ENCODE data around the gene TAAR2.

DNA sequence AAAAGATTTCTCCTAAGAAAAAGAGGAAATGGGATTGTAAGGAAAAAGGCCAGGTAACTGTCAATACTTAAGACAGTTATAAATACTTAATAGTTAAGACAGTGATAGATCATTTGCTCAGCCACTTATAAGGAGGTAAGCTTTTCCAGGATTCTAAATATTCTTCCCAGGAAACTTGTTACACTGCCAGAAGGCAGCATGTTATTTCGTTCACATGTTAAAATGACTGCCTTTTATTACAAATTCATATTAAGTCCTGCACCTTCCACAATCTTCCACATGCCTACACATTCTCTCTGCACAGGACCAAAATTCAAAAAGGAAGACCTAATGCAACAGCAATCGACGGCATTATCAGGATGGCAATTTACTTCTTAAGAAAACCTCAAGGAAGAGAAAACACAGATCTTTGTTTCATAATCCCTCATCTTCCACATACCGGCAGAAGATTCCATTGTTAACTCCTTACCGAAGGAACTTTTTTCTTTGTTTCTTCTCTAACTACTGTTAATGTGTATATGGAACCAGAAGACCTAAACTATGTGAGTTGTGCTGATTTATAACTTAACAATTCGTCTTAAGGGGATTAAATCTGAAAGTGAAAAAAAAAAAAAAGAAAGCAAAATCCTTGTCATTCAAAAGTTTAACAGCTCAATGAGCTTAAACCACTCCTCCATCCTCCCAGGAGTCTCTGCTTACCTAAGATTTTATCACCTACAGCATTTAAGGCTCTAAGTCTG, 799 bp downstream of the TAAR2 start:
- TF ChIP-seq, protein P1, sequence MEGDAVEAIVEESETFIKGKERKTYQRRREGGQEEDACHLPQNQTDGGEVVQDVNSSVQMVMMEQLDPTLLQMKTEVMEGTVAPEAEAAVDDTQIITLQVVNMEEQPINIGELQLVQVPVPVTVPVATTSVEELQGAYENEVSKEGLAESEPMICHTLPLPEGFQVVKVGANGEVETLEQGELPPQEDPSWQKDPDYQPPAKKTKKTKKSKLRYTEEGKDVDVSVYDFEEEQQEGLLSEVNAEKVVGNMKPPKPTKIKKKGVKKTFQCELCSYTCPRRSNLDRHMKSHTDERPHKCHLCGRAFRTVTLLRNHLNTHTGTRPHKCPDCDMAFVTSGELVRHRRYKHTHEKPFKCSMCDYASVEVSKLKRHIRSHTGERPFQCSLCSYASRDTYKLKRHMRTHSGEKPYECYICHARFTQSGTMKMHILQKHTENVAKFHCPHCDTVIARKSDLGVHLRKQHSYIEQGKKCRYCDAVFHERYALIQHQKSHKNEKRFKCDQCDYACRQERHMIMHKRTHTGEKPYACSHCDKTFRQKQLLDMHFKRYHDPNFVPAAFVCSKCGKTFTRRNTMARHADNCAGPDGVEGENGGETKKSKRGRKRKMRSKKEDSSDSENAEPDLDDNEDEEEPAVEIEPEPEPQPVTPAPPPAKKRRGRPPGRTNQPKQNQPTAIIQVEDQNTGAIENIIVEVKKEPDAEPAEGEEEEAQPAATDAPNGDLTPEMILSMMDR (IDR thresholded peaks at IDR 0.05) = no peak
- no peak for TF ChIP-seq POLR2A (IDR thresholded peaks at IDR 0.05)
